GM21360 (cell line): Measurements from ENCODE around the gene PLCXD3.

Source experiments
- ATAC-seq: cut with Tn5 transposase; IDR thresholded peaks from one replicate; pipeline ENCODE4 v1.9.1; 2021; ENCODE audit warnings: mild to moderate bottlenecking, moderate library complexity; ENCODE audit not compliant: unreplicated experiment

PLCXD3 gene

DNA sequence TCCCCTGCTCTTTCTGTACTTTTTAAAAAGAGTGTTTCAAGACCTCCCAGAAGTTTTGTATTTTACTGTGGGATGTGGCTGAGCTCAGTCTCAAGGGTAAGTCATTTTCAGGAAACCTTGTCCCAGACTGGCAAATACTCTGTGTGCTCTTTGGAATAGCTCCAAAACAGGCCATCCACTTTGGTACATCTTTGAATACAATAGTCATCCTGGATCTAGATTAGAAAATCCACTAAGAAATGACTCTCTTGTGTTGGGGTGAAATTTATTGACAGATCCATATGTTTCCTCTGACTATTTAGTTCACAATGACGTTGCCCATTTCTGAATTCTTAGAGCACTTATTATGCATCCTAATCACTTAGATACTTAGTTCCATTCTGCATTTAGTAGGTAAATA lies 95.2 kb downstream of the PLCXD3 start:
- ATAC-seq = no peak

DNA sequence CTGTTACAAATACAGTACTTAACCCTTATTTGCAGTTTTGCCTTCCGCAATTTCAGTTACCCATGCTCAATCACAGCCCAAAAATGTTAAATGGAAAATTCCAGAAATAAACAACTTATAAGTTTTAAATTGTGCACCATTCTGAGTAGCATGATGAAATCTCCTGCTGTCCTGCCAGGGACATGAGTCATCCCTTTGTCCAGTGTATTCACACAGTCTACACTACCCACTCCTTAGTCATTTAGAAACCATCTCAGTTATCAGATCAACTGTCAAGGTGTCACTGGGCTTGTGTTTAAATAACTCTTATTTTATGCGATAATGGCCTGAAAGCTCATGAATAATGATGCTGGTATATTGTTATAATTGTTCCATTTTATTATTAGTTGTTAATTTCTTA lies 95.8 kb downstream of the PLCXD3 start:
- no peak for ATAC-seq

DNA sequence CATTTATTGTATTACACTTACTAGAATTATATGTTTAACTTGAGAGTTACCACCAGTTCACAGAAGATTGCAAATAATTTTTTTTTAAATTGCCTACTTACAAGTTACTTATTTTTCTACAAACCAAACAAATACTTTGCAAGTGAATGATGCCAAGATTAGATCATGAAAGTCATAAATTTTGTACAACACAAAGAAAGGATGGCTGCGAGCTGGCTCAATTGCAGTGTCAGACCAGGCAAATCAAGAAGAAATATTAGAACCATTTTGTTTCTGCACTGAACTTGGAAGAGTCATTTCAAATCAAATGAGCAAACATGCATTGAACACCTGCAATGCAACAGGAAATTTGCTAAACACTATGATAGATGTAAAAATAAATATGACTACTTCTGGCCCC lies 97.3 kb downstream of the PLCXD3 start:
- no peak for ATAC-seq

DNA sequence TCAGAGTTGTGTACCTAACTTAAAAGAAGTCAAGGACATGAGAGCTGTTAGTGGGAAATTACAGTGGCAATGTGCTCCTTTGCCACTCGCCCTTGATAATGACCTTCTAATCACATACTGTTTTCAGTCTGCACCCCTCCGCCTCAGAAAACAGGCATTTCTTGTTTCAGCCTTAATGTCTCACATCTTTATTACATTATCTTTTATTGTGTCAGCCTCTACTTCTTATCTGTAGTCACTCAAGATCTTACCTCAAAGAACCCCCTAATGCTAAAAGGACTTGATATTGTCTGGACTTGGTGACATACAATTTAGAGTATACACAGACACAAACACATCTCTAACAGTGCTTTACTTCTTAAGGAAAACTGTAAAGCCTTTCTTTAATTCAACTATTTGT lies 97.9 kb downstream of the PLCXD3 start:
- ATAC-seq = no peak

DNA sequence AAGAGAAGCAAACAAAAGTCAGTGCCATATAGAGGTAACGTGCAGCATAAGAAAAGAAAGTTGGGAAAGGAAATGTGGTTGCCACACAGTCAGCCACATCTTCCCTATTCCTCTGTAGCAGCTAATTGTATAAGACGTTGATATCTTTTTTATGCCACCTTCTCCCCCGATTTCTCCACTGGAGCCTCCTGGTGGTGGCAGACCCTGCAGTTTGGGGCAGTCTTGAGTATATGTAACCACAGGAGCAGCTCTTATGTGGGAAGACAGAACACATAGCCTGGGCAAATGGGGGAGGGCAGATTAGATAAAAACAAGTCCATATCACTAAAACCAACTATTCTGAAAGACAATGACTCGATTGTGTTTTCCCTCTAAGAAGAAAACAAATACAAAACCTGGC lies 99.7 kb downstream of the PLCXD3 start:
- no peak for ATAC-seq

DNA sequence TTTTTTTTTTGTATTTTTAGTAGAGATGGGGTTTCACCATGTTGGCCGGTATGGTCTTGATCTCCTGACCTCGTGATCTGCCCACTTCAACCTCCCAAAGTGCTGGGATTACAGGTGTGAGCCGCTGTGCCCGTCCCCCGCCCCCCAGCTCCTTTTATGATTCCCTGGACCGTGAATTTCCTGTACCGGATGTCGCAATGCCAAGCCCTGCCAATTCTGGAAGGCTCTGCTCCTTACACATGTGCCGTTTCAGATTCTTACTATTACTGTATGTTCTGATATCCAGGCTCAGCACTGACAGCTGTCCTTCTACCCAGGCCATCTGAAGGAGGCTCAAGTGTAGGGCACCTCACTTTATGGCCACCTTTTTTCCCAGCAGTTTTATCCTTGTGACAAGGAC lies 100.1 kb downstream of the PLCXD3 start:
- ATAC-seq = no peak

DNA sequence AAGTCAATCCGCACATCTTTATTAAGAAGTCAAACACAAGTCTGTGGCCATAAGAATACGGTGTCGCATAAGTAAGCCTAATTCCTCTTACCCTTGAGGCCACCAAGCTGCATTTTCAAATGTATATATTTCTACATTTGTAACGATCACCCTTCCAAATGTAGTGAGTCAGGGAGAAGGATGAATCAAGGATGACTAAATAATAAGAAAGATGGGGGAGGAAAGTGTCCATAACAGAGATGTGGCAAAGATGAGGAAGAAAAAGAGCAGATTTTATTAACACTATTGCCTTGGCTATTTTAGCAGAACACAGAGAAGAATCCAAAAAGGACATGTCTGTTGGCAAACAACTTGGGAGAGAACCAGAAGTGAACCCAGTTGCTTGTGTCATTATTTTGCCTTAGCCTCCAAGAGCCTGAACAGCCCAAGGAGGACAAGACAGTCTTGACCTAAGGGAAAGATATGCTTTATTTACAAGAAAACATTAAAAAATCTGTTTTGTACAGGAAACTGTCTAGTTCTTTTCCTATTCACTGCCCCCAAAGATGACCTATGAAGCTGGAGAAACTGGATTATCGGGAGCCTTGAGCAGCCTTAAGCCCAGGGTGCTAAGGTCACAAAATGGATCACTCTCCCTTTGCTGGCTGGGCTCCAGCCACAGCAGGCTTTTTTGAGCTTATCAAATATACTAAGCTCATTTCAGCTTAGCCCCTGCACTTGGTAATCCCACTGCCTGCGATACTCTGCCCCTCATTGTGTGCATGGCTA lies 101.5 kb downstream of the PLCXD3 start:
- no peak for ATAC-seq

DNA sequence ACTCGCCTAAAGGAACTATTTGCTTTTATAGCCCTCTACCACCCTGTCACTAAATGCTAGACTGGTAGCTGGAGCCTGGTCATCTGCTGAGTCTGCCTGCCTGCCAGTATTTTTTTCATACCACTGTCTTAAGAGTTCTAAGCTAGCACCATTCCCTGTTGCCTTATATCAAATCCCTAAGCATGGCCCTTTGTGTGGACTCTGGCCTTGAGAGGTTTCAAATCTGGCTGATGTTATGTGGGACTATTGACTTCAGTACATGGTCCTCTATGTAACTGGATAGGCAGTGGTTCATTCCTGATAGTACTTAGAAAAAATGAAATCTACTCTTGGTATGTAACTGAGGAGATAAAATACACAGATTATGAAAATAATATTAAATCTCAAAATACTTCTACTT lies 103.5 kb downstream of the PLCXD3 start:
- ATAC-seq = no peak

DNA sequence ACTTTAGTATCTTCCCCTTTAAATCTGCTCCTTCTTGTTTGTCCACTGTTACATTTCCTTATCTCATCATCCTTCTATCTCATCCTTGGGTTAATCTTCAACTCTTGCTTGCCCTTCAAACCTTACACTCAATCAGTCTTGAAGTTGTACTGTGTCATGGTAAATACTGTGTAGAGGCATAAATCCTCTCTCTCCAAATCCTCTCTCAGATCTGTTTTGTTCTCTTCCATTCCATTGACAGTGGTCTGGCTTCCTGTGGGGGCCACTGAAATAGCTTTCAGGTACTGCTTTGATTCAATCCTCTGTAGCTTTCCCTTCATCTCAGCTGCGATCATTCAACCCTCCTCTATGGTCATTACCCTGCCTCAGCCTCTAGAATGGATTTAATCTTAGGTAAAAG lies 104.0 kb downstream of the PLCXD3 start:
- no peak for ATAC-seq

DNA sequence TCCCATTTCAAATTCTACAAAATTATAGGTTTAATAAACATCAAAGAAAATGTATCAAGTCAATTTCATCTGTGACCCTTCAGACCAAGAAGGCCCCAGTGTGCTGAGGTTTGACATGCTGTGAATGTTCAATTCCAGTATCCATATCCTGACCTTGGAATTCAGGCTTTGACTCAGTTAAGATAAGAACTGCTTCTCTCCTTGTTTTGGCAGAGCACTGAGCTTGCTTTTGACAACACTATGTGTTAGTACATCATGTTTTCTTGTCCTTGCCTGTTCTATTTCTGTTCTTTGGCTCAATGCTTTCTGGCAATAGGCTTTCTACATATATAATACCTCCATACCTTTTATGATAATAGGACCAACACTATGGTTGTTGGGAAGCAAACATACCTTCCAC lies 105.6 kb downstream of the PLCXD3 start:
- ATAC-seq = no peak

DNA sequence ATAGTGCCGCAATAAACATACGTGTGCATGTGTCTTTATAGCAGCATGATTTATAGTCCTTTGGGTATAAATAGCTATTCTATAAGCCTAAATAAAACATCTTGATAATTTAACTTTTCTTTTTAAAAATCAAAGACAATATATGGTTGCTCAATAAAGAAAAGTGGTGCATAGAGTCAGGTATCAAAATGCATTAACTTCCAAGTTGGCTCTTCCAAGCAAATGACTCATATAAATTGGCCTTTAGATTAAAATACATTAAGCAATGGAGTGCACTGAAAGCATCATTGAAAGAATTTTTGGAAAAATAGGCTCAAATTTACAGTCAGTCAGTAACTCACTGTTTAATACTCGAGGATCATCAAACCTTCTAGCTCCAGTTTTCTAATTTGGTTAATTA lies 106.6 kb downstream of the PLCXD3 start:
- ATAC-seq = no peak

DNA sequence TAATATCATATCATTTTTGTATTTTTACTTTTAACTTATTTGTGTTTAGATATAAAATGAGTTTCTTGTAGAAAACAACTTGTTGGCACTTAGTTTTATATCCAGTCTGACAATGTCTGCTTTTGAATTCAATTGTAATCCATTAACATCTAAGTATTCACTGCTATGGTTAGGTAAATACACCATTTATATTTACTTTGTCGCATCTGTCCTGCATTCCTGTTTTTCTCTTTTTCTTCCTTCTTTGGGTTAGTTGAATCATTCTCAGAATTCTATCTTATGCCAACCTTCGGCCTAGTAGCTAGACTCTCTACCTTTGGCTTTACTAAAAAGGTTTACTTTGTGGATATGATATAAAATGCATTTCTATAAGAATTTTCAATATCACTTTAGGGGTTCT lies 107.6 kb downstream of the PLCXD3 start:
- ATAC-seq = no peak

DNA sequence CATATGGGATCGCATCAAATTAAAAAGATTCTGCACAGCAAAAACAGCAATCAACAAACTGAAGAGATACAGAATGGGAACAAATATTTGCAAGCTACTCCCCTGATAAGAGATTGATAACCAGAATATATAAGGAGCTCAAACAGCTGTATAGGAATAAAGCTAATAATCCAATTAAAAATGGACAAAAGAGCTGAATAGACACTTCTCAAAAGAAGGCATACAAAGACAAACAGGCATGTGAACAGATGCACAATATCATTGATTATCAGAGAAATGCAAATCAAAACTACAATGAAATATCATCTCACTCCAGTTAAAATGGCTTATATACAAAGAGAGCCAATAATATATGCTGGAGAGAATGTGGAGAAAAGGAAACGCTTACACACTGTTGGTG lies 110.6 kb downstream of the PLCXD3 start:
- no peak for ATAC-seq

DNA sequence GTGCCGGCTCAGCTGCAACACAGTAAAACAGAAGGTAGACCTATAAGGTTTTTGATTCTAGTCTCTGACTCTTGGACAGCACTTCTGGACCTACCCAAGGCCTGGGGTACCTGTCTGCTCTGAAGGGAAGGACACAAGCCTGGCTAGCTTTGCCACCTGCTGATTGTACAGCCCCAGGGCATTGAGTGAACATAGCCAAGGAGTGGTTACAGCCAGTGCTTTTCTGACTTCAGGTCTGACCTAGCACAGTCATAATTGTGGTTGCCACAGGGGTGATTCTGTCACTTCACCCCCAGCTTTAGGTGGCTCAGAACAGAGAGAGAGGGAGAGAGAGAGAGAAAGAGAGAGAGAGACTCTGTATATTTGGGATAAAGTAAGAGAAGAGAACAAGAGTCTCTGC lies 118.4 kb downstream of the PLCXD3 start:
- ATAC-seq = no peak

DNA sequence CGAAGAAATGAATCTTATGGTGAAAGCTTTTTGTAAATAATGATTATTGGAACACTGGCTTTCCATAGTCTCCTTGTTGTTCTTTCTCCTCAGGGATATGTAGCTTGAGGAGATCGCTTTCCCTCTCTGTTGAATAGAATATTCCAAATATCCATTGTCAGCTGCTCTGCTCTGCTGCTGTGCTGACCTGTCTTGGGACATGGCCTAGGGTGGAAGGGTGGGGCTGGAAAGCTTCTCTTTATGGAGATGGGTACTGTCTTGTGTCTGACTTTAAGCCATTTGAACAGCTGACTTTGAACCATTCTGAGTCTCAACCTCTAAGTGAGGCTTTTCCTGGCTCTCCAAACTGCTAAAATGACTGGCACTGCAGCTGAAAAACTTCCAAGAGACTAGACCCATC lies 135.8 kb downstream of the PLCXD3 start:
- no peak for ATAC-seq

DNA sequence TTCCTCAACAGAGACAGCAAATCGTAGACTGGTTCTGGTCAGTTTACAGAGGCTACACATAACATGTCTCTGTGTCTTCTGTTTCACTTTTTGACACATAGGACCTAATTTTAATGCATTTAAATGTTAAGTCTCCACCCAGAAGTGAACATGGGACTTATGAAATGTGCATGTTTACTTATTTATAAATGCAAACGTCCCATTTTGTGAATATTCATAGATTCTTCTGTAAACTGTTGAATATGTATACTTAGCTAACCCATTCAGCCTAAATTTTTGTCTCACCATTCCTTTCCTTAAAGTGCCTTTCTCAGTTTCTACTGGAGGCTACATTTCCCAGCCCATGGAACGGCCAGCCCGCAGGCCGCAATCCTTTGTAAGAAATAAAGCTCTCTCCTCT lies 137.2 kb downstream of the PLCXD3 start:
- no peak for ATAC-seq

DNA sequence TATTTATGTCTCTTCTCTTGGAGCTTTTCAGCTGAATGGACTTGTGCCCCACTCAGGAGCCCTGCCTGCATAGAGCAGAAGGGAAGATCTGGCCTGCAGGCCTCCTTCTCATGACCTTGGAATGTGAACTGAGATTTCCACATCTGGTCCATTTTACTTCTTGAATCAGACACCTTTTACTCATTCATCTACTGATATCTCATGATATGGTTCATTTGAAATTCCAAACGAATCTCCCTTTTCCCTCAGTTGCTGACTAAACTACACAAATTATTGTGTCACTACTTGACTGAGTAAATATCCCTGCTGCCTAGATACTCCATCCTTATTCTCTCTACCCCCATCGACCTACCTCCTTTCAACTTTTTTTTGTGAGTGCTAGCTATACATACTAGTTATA lies 138.7 kb downstream of the PLCXD3 start:
- no peak for ATAC-seq

DNA sequence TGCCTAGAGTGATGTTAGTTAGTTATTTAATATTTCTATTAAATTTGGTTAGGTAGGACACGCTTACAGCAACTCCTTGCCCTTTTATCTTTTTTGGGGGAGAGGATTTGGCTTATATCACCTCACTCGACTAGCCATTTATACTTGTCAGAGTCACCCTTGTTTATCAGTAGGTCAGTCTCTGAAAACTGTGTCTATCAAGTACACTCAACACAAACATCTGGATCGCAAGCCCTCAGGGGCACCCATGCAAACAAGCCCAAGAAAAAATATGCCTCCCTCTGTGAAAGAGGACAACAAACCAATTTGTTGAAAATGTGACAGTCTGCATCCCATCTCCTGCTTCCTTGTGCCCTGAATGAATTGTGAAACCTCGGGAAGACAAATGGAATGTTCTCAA lies 139.9 kb downstream of the PLCXD3 start:
- no peak for ATAC-seq

DNA sequence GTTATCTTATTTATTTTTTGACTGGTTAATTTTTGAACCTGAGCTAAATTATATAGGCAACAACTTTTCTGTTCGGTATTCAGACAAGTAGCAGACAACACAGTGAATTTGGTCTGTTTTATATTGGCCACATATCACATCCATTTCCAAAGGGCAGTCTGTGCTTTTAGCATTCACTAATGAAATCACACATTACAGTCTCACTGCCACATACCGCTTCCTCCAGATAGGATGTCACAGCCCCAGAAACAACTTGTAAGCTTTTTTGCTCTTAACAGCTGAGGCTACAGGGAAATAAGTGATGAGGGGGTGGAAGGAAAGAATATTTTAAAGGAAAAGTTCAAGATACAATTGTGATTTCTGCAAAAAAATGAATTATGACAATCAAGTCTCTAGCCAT lies 140.6 kb downstream of the PLCXD3 start:
- ATAC-seq = no peak

DNA sequence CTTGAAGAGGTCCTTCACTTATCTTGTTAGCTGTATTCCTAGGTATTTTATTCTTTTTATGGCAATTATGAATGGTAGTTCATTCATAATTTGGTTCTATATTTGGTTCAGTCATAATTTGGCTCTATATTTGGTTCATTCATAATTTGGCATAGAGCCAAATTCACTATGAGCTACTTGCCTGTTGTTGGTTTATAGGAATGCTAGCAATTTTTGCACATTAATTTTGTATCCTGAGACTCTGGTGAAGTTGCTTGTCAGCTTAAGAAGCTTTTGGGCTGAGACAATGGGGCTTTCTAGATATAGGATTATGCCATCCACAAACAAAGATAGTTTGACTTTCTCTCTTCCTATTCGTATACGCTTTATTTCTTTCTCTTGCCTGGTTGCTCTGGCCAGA lies 142.2 kb downstream of the PLCXD3 start:
- no peak for ATAC-seq

DNA sequence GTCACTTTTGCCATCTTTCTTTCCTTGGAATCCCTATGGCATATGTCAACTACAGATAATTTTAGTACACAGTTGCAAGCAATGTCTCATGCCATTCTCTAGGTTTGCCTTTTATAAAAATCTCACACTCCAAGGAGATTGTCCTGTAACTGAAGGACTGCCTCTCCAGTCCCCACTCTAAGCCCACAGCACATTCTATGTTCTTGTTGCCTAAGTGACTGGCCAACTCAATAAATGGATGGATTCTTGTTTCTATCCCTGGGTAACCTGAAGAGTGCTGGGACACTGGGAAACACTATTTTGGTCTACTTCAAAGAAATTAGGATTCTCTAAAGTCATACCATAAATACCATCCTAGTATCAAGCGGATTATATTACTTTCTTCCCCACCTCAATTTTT lies 145.0 kb downstream of the PLCXD3 start:
- no peak for ATAC-seq

DNA sequence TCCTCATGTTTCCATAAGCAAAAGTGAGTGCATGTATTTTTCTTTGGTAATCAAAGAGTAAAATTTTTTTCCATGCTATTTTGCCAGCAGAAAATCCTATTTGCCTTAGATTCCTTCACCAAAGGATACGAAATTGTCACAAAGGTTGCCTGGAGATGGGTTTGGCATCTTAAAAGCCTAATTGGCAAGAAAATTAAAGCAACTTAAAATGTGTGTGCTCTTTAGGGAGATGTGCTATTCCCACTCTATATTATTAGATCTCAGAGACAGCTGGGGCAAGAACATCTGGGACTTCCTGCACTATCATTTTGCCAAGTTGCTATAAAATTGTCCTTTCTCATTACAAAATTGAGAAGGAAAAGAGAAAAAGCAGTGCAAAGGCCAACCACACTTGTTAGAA lies 146.1 kb downstream of the PLCXD3 start:
- no peak for ATAC-seq

DNA sequence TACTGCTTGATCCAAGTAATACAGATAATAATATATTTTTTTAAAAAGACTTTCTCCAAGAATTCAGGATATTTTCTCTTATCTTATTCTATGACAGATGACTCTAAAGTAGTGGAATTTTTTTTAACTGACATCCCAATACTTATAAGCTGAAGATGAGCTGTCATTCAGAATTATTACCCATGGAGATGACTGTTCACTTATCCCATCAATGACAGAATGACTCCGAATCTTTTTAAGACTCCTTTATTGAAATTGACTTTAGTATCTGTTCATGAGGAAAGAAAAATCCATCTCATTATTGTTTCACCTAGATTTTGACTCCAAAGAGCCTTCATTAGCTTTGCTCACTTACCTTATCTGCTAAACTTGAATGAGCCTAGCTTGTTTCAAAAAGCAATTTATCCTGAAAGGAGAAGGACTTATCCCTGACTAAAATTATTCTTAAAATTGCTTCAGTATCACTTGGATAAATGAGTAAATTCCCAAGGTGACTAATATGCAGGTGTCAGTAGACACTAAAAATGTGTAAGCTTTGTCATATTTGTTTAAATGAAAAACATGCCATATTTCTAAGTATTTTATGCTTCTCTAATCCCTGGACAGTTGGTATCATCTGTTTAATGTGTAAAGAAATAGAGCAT lies 146.9 kb downstream of the PLCXD3 start:
- no peak for ATAC-seq
